GM21367 (cell line): Measurements from ENCODE around the gene ZNF679.
"Not testable (repeated sequence)": the region's sequence is repeated elsewhere in the genome, so short reads cannot be mapped to it uniquely, and the experiment has no call there.

Experiments used
- ATAC-seq: cut with Tn5 transposase; IDR thresholded peaks from one replicate; pipeline ENCODE4 v1.9.1; 2021; ENCODE audit not compliant: unreplicated experiment

Gene ZNF679

GRCh38 chr7:64228174-64228573 is at the start of gene ZNF679:
Gene ZNF679, plus strand, starts transcription at chr7:64228474. Its CDS starts 20,644 bp downstream, at chr7:64249118.
- not testable (repeated sequence) for ATAC-seq

DNA sequence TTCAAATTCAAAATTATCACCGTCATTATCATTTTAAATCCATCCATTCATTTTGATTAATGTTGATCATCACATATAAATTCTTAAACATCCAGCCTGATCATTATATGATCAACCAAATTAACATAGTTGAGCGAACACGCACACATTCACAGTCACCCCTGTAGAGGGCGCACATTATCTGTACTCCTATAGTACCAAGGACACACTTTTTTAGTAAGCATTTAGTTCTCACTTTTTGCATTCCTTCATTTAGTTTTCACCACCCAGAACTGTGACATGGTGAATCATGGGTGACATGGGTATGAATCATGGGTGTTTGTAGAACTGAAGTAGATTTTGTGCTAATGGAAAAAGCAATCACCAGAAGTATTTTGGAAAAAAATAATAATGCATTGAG is 47.3 kb upstream of the ZNF679 start:
- ATAC-seq, result no peak

- no peak for ATAC-seq
Observed at GRCh38 chr7:64181586-64181985, 46.7 kb upstream of the ZNF679 start.

- ATAC-seq, result no peak
Observed at GRCh38 chr7:64182036-64182790, 46.1 kb upstream of the ZNF679 start.

- ATAC-seq, result no peak
Observed at GRCh38 chr7:64183126-64183742, 45.0 kb upstream of the ZNF679 start.

GRCh38 chr7:64183827-64184372 is 44.4 kb upstream of the ZNF679 start:
- ATAC-seq, result no peak

- no peak for ATAC-seq
Observed at GRCh38 chr7:64184376-64184775, 43.9 kb upstream of the ZNF679 start.

DNA sequence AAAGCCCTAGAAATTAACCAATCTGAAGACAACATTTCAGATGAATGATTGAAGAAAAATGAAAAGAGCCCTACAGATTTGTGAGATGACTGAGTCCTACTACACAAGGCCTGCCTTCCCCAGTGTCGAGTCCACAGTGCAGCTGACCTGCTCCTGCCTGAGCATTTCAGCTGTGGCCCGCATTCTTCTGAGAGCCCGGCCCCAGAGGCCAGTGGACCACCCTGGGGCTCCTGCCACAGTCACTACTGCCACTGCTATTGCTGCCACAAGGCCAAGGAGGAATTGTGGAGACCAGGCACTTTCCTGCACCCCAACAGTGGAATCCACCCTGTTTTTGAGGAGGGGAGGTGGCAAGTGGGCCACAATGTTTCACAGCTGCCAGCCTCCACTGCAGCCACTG is 40.9 kb upstream of the ZNF679 start:
- no peak for ATAC-seq

- ATAC-seq, result no peak
Observed at GRCh38 chr7:64192148-64192704, 36.0 kb upstream of the ZNF679 start.

GRCh38 chr7:64192775-64193174 is 35.5 kb upstream of the ZNF679 start:
- no peak for ATAC-seq

DNA sequence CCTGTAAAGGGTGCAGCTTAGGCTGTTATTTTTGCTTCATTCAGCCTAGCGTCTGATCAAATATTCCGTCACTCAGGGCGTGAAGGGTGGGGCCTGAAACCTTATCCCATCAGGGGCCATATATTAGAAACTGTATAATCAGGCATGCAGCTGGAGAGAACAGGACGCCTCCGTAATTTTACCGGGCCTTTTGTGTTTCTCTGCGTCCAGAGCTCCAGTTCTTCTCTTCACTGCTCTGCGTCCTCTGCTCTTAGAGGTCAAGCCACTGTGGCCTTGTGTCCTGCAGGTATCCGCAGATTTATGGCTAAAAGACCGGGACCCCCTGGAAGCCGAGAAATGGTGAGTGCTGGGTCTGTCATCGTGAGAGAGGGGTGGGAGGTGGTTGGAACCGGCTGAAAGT is 21.4 kb upstream of the ZNF679 start, which contains the start of gene ZNF735:
ZNF735 (plus strand) TSS at position 301 of the 400 bp plus-strand sequence; CDS start at position 301, 0 bp downstream.
- no peak for ATAC-seq

DNA sequence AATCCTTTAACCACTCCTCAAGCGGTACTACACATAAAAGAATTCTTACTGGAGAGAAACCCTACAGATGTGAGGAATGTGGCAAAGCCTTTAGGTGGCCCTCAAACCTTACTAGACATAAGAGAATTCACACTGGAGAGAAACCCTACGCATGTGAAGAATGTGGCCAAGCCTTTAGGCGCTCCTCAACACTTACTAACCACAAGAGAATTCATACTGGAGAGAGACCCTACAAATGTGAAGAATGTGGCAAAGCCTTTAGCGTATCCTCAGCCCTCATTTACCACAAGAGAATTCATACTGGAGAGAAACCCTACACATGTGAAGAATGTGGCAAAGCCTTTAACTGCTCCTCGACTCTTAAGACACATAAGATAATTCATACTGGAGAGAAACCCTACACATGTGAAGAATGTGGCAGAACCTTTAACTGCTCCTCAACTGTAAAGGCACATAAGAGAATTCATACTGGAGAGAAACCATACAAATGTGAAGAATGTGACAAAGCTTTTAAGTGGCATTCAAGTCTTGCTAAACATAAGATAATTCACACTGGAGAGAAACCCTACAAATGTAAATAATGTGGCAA is 8.5 kb upstream of the ZNF679 start:
- not testable (repeated sequence) for ATAC-seq

DNA sequence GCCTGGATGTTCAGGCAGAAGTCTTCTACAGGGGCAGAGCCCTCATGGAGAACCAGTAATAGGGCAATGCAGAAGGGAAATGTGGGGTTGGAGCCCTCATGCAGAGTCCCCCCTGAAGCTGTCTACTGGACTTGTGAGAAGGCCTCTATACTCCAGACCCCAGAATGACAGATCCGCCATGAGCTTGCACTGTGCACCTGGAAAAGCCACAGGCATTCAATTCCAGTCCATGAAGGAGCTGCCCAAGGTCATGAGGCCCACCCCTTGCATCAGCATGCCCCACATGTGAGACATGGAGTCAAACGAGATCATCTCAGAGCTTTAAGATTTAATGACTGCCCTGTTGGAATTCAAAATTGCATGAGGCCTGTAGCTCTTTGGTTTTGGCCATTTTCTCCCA is 4.9 kb upstream of the ZNF679 start:
- no peak for ATAC-seq

DNA sequence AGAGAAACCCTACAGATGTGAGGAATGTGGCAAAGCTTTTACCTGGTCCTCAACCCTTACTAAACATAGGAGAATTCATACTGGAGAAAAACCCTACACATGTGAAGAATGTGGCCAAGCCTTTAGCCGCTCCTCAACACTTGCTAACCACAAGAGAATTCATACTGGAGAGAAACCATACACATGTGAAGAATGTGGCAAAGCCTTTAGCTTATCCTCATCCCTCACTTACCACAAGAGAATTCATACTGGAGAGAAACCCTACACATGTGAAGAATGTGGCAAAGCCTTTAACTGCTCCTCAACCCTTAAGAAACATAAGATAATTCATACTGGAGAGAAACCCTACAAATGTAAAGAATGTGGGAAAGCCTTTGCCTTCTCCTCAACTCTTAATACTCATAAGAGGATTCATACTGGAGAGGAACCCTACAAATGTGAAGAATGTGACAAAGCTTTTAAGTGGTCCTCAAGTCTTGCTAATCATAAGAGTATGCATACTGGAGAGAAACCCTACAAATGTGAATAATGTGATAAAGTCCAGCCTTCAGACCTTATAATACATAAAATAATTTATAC is 38.2 kb downstream of the ZNF679 start:
- no peak for ATAC-seq

GRCh38 chr7:64277630-64278029 is 49.4 kb downstream of the ZNF679 start:
- no peak for ATAC-seq

- no peak for ATAC-seq
Observed at GRCh38 chr7:64294701-64295420, 66.6 kb downstream of the ZNF679 start.

DNA sequence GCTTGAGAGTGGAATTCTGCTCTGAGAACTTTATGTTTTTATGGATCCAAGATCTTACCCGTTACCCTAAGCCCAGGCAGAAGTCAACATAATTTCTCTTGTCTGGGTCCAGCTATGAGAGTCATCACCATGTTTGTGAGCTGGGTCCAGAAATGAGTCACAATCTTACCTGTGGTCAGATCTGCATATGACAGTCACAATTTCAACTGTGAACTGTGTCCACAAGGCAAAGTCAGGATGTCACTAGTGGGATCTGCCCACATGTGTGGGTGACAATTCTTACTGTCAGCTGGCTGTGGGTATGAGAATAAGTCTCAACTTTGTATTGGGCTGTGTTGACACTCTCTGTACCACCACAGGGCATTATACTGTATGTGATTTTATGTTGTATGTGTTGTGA is 69.1 kb downstream of the ZNF679 start:
- not testable (repeated sequence) for ATAC-seq

GRCh38 chr7:64300641-64301405 is 72.5 kb downstream of the ZNF679 start:
- no peak for ATAC-seq

DNA sequence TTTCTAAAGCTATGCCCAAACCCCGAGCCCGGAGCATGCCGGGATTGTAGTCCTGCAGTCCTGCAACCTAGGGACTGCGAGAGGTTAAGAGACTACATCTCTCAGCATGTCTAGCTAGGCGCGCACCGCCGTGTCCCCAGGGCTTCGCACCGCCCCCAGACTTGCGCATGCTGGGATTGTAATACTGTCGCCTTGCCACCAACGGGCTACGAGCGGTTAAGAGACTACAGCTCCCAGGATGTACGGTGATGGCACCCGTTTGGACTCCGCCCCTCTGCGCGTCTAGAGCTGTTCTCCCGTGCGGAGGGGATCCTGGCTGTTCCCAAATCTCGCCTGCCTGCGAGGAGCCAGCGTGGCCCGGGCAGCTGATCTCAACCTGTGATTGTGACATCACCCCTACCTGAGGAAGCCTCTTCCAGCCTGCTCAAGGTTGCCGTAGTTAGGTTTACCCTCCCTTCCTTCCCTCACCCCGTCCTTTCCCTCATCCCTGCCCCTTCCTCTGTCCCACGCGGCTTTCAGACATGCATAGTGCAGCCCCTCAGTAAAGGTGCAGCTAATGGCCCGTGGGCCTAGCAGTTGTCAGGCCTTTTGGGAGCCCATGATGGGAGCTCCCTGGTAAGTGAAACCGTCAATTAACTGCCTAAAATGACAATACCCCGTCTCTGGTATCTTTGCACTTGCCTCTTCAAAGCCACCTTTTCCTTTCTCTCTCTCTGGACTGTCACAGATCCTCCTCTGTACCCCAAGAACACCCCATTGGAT is 79.2 kb downstream of the ZNF679 start:
- peak; percentile 98 for ATAC-seq
